D341Med (cell line): ENCODE measurements around the gene BRAF.
"Not testable (repeated sequence)": the region's sequence is repeated elsewhere in the genome, so short reads cannot be mapped to it uniquely, and the experiment has no call there.

ENCODE experiments used
- DNase-seq: peaks from one replicate; pipeline ENCODE4 v3.0.0; 2012; ENCODE audit warnings: low spot score

The BRAF gene

DNA sequence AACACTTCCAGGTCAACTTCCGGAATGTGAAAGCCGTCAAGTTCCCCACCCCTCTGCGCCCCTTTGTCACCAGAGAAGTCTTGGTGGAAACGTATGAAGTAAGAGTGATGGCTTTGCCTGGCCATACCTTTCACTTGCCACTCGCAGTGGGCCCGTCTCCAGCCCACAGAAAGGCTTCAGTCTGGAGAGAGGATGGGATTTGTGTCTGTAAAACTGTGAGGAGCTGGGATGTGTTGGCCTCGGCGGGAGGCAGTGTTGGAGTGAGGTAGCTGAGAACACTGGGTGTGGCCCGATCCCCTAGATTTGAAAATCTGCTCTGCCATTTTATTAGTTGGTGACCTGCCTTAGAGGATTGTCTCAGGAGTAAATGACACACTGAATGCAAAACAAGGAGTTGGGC is 245.5 kb downstream of the BRAF start:
- DNase-seq: no peak

DNA sequence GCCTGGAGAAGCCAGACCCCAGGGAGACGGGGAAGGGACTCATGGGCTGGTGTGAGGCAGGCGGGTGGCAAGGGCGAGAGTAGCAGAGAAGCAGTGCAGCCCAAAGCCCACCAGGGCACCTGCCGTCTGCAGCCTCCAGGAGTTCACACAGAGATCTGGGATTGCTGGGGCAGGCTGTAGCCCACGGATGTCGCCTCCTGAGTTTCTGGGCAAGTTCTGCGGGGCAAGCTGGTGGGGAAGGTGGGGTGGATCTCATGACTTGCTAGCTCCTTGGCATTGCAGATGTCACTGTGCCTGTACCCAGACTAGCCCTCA is 246.0 kb downstream of the BRAF start:
- DNase-seq: no peak

DNA sequence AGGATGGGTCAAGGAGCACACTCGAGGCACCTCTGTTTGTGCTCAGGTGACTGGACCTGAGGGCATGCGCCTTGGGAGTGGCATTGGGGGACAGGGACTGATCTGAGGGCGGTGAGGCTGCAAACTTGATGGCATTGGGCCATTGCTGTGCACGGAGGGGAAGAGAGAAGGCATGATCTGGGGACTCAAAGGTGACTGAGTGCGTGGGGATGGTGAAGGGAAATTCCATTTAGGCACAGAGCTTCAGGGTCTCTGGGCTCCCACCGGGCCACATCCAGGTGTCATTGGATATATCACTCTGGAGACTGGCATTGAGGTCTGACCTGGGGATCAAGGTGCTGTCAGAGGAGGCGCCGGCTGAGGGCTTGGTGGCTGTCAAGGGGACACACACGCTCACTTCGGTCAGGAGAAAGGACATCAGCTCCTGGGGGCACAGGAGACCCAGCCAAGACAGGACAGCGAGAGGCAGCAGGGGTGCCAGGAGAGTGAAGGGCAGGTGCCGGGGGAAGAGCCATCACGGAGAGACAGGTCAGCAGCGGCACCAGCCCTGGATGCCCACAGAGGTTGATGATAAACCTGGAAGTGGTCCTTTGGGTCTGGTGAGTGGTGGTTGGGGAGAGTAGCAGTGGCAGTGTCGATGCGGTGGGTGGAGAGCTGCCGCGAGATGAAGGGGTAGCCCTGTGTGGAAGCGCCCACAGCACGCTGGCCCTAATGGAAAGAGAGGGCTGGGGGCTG is 246.5 kb downstream of the BRAF start:
- no peak for DNase-seq

DNA sequence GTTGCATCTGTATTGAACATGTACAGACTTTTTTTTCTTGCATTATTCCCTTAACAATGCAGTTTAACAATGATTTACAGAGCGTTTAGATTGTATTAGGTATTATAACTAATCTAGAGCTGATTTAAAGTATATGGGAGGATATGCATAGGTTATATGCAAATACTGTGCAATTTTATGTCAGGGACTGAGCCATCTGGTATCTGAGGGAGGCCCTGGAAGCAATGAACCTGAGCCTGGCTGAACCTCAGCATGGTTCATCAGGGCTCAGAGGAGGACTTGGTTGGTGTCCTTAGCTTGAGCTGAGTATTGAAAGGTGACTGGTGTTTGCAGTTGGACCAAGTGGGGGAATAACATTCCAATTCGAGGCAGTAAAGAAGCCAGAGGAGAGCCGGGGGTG is 247.2 kb downstream of the BRAF start:
- no peak for DNase-seq

DNA sequence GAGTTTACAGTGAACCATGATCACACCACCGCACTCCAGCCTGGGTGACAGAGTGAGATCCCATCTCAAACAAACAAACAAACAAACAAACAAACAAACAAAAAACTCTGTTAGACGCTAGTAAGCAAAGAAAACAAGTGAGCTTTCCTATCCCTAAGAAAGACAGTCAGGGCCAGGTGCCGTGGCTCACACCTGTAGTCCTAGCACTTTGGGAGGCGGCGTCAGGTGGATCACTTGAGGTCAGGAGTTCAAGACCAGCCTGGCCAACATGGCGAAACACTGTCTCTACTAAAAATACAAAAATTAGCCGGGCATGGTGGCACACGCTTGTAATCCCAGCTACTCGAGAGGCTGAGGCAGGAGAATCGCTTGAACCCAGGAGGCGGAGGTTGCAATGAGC is 247.8 kb downstream of the BRAF start:
- not testable (repeated sequence) for DNase-seq

DNA sequence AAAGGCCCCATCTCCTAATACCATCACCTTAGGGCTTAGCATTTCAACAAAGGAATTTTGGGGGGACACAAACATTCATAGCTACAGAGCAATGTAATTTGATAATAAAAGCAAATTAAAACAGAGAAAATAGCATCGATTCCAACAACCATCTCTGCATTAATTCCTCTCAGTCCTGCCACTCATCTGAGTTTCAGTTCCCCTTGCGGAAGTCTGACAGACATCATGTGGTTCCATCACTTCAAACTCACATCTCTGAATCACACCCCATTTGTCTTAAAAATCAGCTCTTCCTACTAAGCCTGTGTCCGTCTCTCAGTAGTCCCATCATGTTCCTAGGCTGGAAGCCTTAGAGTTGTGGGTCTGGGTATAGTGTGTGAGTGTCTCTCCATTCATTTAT is 248.4 kb downstream of the BRAF start:
- no peak for DNase-seq

DNA sequence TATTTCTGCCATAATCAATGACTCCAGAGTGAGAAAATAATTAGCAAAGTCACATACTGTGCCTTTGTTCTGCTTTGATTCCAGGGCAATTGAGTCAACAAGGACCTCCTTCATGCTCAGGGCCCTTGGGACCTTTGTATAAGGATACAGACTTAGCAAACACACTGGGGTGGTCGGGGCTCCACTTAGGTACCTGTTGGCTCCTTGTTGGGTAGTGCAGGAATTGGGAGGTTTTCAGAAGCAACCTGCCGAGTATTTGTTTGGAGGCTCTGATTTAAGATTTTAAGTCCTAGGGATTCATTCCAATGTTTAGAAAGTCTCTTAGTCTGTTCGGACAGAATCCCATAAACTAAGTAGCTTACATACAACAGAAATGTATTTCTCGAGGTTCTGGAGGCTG is 249.0 kb downstream of the BRAF start:
- DNase-seq: no peak

DNA sequence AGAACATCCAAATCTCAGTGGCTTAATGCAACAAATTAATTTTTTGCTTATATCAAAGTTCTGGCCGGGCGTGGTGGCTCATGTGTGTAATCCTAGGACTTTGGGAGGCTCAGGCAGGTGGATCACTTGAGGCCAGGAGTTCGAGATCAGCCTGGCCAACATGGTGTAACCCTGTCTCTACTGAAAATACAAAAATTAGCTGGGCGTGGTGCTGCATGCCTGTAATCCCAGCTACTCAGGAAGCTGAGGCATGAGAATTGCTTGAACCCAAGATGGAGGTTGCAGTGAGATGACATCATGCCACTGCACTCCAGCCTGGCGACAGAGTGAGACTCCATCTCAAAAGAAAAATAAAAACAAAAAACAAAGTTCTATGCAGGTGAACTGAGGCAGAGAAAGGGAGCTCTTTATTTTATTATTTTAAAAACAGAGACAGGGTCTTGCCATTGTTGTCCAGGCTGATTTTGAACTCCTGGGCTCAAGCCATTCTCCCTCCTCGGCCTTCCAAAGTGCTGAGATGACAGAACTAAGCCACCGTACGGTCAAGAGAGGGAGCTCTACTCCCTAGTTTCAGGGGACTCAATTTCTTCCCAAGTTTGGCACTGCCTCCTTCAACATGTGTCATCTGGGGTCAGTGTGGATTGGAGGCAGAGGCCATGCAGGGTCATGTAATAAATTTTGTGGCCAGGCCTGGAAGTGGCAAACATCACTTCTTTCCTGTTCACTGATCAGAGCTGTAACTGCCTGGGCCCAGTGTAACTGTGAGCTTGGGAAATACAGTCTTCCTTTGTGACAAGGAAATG is 249.6 kb downstream of the BRAF start:
- peak; percentile 58 for DNase-seq

DNA sequence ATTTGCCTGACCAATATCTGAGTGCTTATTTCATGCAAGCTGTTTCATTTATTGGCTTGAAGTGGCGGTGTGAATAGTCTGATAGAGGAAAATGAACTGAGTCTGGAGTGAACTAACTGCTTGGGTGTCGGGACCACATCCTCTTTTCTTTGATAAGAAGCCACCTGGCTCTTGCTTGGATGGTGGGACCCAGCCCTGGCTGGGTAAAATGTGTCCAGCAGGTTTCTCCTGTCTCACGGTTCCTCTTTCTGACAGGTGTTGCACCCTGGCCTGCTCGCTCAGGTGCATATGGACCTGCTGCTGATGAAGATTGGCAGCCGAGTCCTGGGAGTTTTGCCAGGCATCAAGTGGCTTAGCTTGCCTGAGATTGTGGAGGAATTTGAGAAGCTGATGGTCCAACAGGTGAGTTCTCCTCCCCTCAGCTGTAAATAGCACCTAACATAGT is 250.4 kb downstream of the BRAF start:
- DNase-seq: no peak

DNA sequence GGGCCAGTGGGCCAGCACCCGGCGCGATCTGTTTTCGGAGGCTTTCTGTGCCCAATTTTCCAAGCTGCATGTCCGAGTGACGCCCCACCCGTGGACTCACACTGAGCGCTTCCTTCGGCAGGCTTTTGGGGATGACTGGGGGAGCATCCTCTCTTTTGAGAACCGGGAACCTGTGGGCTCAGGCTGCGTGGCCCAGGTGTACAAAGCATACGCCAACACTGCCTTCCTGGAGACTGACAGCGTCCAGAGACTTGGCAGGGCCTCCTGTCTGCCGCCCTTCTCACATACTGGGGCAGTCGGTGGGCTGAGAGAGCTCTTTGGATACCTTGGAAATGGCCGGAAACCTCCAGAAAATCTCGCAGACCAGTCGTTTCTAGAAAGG is 251.0 kb downstream of the BRAF start:
- no peak for DNase-seq

DNA sequence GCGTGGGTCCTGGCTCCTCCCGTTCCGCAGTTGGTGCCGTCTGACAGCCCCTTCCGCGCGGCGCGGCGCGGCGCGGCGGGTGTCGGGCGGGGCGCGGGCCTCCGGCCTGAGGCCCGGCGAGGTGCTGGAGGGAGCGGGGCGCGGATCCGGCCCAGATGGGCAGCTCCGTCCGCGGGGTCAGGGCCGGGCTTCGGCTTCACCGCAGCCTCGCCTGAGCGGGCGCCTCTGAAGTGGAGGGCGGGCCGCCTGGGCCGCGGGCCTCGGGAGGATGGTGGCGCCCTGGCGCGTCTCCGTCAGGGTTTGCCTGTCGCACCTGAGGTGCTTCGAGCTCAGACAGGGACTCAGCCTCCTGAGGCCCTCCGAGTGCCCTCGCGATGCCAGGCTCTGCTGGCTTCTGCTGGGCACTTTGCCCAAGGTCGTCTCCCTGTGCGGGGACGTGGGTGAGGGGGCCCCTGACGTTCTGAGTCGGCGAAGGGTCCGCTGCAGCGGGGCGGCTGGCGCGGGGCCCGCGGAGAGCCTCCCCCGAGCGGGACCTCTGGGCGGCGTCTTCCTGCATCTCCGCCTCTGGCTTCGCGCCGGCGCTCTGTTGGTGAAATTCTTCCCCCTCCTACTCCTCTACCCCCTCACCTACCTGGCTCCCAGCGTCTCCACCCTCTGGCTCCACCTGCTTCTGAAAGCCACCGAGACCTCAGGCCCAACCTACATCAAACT is 251.5 kb downstream of the BRAF start:
- peak; percentile 85 for DNase-seq

DNA sequence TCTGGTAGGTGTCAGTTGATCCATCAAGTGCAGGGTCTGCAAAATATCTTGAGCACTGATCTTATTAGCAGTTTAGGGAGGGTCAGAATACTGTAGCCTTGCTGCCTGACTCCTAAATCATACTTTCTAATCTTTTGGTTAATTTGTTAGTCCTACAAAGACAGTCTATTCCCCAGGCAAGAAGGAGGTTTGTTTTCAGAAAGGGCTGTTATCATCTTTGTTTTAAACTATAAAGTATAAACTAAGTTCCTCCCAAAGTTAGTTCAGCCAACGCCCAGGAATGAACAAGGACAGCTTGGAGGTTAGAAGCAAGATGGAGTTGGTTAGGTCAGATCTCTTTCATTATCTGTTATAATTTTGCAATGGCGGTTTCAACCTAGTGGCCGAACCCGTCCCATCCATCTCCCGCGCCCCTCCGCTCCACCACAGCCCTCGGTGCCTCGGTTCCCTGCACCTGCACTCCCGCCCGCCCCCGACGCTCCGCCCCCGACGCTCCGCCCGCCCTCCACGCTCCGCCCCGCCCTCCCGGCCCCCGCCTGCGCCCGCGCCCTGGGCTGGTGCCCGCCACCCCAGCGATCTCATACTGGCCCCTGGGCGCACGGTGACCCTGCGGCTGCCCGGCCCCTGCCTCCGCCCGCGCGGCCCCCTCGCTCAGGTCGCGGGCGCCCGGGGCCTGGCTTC is 252.2 kb downstream of the BRAF start, which contains the start of gene ADCK2:
Gene ADCK2 (plus strand): TSS at position 564 of the 681 bp plus-strand sequence. CDS start 386 bp downstream, outside the sequence.
- DNase-seq: peak; percentile 94

DNA sequence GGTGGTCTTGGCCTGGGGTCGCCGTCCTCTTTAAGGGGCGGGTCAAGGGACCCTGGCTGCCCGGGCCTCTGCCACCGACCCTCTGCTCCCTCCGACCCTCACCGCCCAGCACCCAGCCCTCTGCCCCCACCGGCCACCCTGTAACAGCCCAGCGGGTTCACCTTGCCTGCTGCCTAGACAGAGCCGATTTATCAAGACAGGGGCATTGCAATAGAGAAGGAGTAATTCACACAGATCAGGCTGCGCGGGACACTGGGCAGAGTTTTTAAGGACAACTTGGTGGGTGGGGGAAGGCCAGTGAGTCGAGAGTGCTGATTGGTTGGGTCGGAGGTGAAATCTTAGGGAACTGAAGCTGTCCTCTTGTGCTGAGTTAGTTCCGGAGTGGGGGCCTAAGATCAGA is 252.8 kb downstream of the BRAF start:
- no peak for DNase-seq

DNA sequence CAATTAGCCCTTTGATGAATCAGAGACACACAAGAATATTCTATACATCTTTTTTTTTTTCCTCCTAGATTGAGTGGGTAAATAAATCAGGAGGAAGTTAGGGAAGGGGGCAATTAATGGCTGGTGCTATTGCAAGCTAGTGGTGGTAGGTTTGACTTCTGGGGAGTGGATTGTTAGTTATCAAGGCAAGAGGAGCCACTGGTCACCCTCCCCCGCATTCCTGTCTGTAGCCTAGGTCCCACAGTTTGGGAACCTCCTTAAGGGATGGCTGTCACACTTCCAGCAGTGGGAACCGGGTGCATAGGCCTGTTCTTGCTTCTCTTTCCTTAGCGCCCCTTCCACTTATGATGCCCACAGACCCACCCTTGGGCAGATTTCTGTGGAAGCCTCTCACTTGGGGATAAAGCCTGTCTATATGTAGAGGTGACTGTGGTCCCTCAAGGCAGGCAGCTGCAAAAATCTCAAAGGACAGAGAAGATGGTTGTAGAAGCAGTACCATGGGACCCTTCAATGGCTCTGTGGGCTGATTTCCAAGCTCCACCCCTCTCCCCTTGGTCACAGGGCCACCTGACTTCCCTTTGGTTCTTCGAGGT is 254.3 kb downstream of the BRAF start:
- no peak for DNase-seq

DNA sequence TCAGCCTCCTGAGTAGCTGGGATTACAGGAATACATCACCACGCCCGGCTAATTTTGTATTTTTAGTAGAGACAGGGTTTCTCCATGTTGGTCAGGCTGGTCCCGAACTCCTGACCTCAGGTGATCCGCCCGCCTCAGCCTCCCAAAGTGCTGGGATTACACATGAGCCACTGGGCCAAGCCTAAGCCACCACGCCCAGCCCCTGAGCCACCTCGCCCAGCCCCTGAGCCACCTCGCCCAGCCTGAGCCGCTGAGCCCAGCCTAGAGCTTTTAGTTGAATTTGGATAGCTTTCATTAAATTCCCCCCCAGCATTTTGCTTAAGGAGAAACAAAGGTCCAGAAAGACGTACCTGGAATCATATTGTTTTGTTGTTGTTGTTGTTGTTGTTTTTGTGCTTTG is 254.9 kb downstream of the BRAF start:
- not testable (repeated sequence) for DNase-seq

DNA sequence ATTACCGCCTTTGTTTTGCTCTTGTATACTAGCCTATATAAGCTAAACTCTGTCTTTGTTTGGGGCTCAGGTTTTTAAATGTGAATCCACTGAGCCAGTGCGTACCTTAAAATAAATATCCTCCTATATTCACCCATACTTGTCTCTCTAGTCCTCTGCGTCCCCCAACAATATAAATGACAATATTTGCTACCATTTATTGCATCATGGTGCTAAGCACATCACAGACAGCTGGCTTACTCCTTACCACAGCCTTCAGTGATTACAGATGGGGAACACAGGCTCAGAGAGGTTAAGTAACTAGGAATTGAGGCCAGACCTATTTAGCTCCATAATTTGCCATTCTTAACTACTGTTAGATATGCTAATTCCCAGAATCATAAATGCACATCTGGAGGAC is 255.4 kb downstream of the BRAF start:
- no peak for DNase-seq
